ENCODE results near the gene ACTN4.

DNA sequence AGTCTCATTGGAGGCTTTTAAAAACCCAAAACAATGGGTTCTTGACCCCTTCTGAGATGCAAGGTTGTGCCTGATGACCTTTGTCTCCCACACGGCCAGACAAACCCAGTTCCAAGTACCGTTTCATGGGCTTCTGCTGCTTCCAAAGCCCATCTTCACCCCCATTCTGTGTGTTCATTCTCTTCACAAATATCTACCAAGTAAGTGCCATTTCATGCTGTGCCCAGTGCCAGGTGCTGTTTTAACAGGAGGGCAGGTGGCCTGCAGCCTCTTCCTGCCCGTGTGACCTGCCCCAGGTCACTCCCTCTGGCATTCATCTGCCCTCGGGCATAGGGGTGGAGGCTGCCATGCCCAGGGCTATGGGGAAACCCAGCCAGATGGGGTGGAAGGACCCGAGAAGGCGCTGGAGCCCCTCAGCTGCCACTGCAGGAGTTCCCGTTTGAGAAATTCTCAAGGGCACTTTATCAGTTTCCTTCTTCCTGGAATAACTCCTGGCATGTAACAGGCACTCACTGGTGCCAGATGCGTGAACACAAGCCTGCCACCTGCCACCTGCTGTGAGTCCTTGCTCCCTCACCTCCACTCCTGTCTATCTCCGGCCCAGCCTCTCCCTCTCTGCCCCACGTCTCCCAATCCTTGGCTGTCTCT, 84.3 kb downstream of the ACTN4 start:
- TF ChIP-seq, protein P1, sequence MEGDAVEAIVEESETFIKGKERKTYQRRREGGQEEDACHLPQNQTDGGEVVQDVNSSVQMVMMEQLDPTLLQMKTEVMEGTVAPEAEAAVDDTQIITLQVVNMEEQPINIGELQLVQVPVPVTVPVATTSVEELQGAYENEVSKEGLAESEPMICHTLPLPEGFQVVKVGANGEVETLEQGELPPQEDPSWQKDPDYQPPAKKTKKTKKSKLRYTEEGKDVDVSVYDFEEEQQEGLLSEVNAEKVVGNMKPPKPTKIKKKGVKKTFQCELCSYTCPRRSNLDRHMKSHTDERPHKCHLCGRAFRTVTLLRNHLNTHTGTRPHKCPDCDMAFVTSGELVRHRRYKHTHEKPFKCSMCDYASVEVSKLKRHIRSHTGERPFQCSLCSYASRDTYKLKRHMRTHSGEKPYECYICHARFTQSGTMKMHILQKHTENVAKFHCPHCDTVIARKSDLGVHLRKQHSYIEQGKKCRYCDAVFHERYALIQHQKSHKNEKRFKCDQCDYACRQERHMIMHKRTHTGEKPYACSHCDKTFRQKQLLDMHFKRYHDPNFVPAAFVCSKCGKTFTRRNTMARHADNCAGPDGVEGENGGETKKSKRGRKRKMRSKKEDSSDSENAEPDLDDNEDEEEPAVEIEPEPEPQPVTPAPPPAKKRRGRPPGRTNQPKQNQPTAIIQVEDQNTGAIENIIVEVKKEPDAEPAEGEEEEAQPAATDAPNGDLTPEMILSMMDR (conservative IDR thresholded peaks at IDR 0.05; ENCODE audit: low read length): no peak
- no peak for TF ChIP-seq EZH2phosphoT487 (IDR thresholded peaks at IDR 0.05; ENCODE audit: borderline replicate concordance)
